LNCaP clone FGC (cell line): Measurements from ENCODE around the gene MTIF3.

Source experiments
- DNase-seq: peaks from one replicate; pipeline ENCODE4 v3.0.0-alpha.2; 2011; ENCODE audit warnings: low read depth
- H3K4me3 ChIP-seq: 2 replicates; pipeline ENCODE4 v1.5.1; 2011; ENCODE audit warnings: mild to moderate bottlenecking, low read depth, low read length, control low read depth
- TF ChIP-seq, protein P1 (sequence below): IDR thresholded peaks from 2 replicates; pipeline ENCODE4 v1.5.1; 2012; ENCODE audit warnings: mild to moderate bottlenecking; ENCODE audit not compliant: control insufficient read depth, insufficient read depth; ENCODE audit errors: extremely low read depth

Gene MTIF3

GRCh38 chr13:27425918-27426630 is 24.3 kb downstream of the MTIF3 start:
- peak overlapping the region; percentile 74 for H3K4me3 ChIP-seq
- TF ChIP-seq, protein P1, sequence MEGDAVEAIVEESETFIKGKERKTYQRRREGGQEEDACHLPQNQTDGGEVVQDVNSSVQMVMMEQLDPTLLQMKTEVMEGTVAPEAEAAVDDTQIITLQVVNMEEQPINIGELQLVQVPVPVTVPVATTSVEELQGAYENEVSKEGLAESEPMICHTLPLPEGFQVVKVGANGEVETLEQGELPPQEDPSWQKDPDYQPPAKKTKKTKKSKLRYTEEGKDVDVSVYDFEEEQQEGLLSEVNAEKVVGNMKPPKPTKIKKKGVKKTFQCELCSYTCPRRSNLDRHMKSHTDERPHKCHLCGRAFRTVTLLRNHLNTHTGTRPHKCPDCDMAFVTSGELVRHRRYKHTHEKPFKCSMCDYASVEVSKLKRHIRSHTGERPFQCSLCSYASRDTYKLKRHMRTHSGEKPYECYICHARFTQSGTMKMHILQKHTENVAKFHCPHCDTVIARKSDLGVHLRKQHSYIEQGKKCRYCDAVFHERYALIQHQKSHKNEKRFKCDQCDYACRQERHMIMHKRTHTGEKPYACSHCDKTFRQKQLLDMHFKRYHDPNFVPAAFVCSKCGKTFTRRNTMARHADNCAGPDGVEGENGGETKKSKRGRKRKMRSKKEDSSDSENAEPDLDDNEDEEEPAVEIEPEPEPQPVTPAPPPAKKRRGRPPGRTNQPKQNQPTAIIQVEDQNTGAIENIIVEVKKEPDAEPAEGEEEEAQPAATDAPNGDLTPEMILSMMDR: peak; percentile 61
- peak; percentile 84 for DNase-seq

- peak overlapping the region; percentile 74 for H3K4me3 ChIP-seq
- no peak for DNase-seq
- TF ChIP-seq, protein P1: no peak
Observed at GRCh38 chr13:27425158-27425917, 25.0 kb downstream of the MTIF3 start.

GRCh38 chr13:27424246-27425157 is 25.9 kb downstream of the MTIF3 start, which contains the start of gene GTF3A:
Gene GTF3A, plus strand, starts transcription at chr13:27424619.
- peak; percentile 25 for DNase-seq
- H3K4me3 ChIP-seq: peak within 1 kb of the TSS; percentile 74
- TF ChIP-seq, protein P1: no peak

- H3K4me3 ChIP-seq: no peak overlapping the region
- no peak for DNase-seq
- TF ChIP-seq, protein P1: no peak
Observed at GRCh38 chr13:27423333-27423732, 27.0 kb downstream of the MTIF3 start.

DNA sequence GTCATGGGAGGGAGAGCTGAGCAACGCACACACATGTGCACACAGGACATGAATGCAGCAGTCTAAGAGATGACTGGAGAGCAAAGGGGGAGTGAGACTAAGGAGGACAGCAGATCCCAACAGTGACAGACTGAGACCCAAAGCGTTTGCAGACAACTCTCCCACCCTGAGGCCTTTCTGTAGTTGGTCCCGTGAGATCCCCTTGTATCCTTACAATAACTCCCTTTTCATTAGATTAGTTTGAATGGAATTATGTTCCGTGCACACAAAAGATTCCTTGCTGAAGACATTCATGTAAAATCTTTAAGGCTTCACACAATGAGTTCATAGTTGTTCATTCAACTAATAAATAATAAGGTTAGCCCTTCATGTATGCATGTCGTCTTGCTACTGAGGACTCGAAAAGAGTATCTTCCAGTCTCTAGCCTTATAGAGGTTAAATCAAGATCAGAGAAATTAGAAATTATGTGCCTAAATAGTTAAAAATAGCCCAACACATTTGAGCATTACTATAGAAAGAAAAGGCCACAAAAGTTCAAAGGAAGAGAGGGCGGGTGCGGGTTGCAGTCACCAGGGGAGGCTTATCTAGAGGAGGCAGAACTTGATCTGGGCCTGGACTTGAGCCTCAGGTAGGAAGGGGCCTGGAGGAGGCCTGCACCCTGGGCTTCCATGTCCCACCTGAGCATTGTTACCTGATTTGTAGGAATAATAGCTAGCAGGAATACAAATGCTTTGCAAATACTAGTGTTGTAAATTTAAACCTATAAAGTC is 29.1 kb downstream of the MTIF3 start:
- no peak overlapping the region for H3K4me3 ChIP-seq
- no peak for DNase-seq
- TF ChIP-seq, protein P1: no peak

GRCh38 chr13:27419328-27419727 is 31.0 kb downstream of the MTIF3 start:
- H3K4me3 ChIP-seq: no peak overlapping the region
- no peak for DNase-seq
- TF ChIP-seq, protein P1: no peak
